ENCODE measurements around the gene MIA2. TPM values are rescaled to one million over a fixed set of nuclear protein-coding genes. Genes with fewer than 3 reads are reported as not detected.

MIA2 gene
- total and polyA plus RNA-seq, 2 experiments from 2014 or later: 9.5 to 10.9 TPM

- TF ChIP-seq ZNF462 (CRISPR knock-in tag; IDR thresholded peaks at IDR 0.05): no peak
- TF ChIP-seq ETS1 (IDR thresholded peaks at IDR 0.05): no peak
These were observed 12.9 kb downstream of the MIA2 start (continued) for GRCh38 chr14:39246618-39247017.

GRCh38 chr14:39247256-39247655 is 13.5 kb downstream of the MIA2 start:
- no peak overlapping the region for H3K27ac ChIP-seq (ENCODE audit: low read depth)
- no peak overlapping the region for H3K4me3 ChIP-seq
- no peak overlapping the region for H2AFZ ChIP-seq
- H3K4me1 Mint-ChIP-seq: no peaks in the 10 kb centered on the region
- no peaks in the 10 kb centered on the region for H3K4me1 ChIP-seq (ENCODE audit: insufficient read depth)
- H3F3A ChIP-seq (replicated peaks; ENCODE audit: low read depth): no peaks in the 10 kb centered on the region
- H4K20me1 ChIP-seq (replicated peaks; ENCODE audit: insufficient read depth): no peaks in the 10 kb centered on the region
- H3K36me3 ChIP-seq (ENCODE audit: insufficient read depth): no peaks in the 10 kb centered on the region
- H3K9me3 Mint-ChIP-seq: no peaks in the 10 kb centered on the region
- TF ChIP-seq CREB1 (CRISPR knock-in tag; IDR thresholded peaks at IDR 0.05; ENCODE audit: low read depth) (no peak), EZH2 (IDR thresholded peaks at IDR 0.05; ENCODE audit: low read depth, unreplicated experiment) (no peak), ZNF331 (CRISPR knock-in tag; IDR thresholded peaks at IDR 0.05; ENCODE audit: low read depth) (no peak), ETS1 (IDR thresholded peaks at IDR 0.05) (no peak), JUNB (IDR thresholded peaks at IDR 0.05; ENCODE audit: unreplicated experiment) (no peak), STAT1 (IDR thresholded peaks at IDR 0.05; ENCODE audit: unreplicated experiment) (no peak), REST (IDR thresholded peaks at IDR 0.05; ENCODE audit: unreplicated experiment) (no peak), CTCF (conservative IDR thresholded peaks at IDR 0.05; ENCODE audit: low read depth in 2 of 2) (no peak), NANOG (IDR thresholded peaks at IDR 0.05; ENCODE audit: borderline replicate concordance) (no peak)
- no peak overlapping the region for H3K27ac Mint-ChIP-seq
- H3K4me3 Mint-ChIP-seq: no peak overlapping the region
- no peak for ATAC-seq
- no peaks in the 10 kb centered on the region for H3K27me3 ChIP-seq (ENCODE audit: insufficient read depth)
- no peaks in the 10 kb centered on the region for H3K79me2 ChIP-seq (replicated peaks; ENCODE audit: insufficient read depth)
- no peaks in the 10 kb centered on the region for H3K27me3 Mint-ChIP-seq (ENCODE audit: insufficient read depth, low read depth, poor library complexity)
- H3K9me2 ChIP-seq (ENCODE audit: insufficient read depth): no peaks in the 10 kb centered on the region
- DNase-seq (ENCODE audit: low spot score): no peak
- H3K4me2 ChIP-seq: no peak overlapping the region
- no peaks in the 10 kb centered on the region for H3K36me3 Mint-ChIP-seq (ENCODE audit: low read depth)
